Large intestine (tissue), 3 donors: ENCODE results near the gene HDGFL2. TPM values are rescaled to one million over a fixed set of nuclear protein-coding genes. Genes with fewer than 3 reads are reported as not detected.
A peak's percentile ranks its signal among the peaks of the same experiment; 100 is the strongest.

Source experiments
- DNase-seq, 2 donors: peaks; one replicate each; pipeline versions ENCODE4 v3.0.0 to v3.0.0-alpha.2; 2013
- H3K27ac ChIP-seq: one replicate; pipeline ENCODE4 v1.5.1; 2013; ENCODE audit warnings: low read length
- H3K27me3 ChIP-seq: 2 replicates; pipeline ENCODE4 v1.6.1; 2013; ENCODE audit warnings: low read length; ENCODE audit not compliant: control insufficient read depth, insufficient read depth
- H3K36me3 ChIP-seq: 2 replicates; pipeline ENCODE4 v1.6.1; 2013; ENCODE audit warnings: low read length; ENCODE audit not compliant: control insufficient read depth, insufficient read depth
- H3K4me1 ChIP-seq: one replicate; pipeline ENCODE4 v1.6.1; 2013; ENCODE audit warnings: low read length; ENCODE audit not compliant: control insufficient read depth, insufficient read depth
- H3K4me3 ChIP-seq: one replicate; pipeline ENCODE4 v1.5.1; 2013; ENCODE audit warnings: low read length
- H3K9me3 ChIP-seq: one replicate; pipeline ENCODE4 v1.6.1; 2013; ENCODE audit warnings: mild to moderate bottlenecking, low read depth, low read length, moderate library complexity; ENCODE audit not compliant: control insufficient read depth
- WGBS: methylation state at CpG from one replicate; pipeline ENCODE4 v1.1.5; 2013; ENCODE audit warnings: low lambda C conversion rate; ENCODE audit not compliant: insufficient coverage; 5-methylcytosine and 5-hydroxymethylcytosine counted together
- polyA plus RNA-seq: library from polyadenylated mRNA; unstranded; fragments of 120-200 nt; gene quantifications from one replicate; pipeline ENCODE4 v1.2.1, GENCODE V29; 2013

Gene HDGFL2
- polyA plus RNA-seq, 1 donor, result 45.6 TPM

DNA sequence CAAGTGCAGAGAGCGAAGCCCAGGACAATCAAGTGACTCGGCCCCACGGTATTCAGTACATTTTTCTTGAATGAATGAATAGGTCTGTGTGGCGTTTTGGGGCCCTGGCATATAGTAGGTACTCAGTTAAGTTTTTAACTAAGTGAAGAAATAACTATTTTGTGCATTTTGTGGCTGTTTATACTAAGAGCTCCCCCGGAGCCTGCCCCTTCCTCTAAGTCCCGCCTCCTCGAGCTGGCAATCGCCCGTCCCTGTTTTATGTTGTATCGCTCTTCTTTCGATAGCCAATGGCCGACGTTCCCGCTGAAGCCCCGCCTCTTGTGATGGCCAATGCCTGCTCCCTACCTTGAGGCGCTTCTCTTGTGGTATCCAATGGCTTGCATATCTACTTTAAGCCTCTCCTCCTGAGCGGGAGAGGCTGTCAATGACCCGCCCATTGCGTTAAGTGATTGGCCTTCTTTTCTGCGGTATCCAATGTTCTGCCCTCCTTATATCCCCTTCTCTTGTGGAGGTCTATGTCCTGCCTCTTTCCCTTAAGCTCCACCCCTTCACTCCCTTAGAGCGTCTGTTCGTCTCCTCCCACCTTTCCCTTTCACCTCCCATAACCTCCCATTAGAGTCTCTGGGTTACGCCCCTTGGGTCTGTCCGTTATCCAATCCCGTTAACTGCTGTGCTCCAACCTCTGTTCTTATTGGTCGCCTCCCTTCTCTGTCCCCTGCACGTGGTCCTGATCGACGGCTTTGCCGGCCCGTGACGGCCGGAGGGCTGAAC lies 509 bp upstream of the HDGFL2 start:
- Histone ChIP-seq H3K27me3 (no peaks in the 10 kb centered on the region), H3K4me3 (peak overlapping the region; percentile 70), H3K9me3 (no peaks in the 10 kb centered on the region), H3K36me3 (peaks cover 12% of the 10 kb centered on the region), H3K27ac (peak overlapping the region; percentile 92), H3K4me1 (peaks cover 11% of the 10 kb centered on the region)
- WGBS, result 0% methylated on average over 5 of the region's 33 CpGs
- peak; percentile 100 for DNase-seq

DNA sequence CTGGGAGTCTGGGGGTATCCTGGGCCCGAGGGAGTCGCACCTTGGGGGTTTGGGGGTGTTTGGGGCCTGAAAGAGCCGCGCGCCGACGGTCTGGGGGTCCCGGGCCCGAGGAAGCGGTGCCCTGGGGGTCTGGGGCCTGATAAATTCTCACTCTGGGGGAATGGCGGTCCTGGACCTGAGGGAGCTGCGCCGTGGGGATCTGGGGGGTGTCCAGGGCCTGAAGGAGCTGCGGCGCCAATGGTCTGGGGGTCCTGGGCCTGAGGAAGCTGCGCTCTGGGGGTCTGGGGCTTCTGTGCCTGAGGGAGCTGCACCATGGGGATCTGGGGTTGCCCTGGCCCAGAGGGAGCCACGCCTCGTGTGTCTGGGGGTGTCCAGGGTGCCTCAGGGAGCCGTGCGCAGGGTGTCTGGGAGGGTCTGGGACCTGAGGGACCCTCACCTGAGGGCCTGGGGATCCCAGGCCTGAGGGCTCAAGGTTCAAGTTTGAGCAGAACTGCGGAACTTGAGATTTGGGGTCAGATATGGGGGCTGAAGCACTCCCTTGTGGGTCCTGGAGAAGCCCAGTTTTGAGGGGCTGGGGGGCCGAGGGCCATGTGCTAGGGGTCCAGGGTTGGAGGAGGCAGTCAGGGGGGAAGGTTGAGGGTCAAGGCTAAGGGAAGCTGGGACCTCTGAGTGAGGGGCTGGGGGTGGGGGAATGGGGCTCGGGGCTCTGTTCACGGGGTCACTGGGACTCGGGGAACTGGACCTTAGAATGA lies 1.1 kb downstream of the HDGFL2 start:
- H3K4me3 ChIP-seq, result peak overlapping the region; percentile 70
- H3K27me3 ChIP-seq, result no peaks in the 10 kb centered on the region
- H3K4me1 ChIP-seq, result peaks cover 11% of the 10 kb centered on the region
- WGBS, result no CpG with 5 or more reads among the region's 25 CpGs
- H3K27ac ChIP-seq, result no peak overlapping the region
- no peaks in the 10 kb centered on the region for H3K9me3 ChIP-seq
- peaks cover 22% of the 10 kb centered on the region for H3K36me3 ChIP-seq
- no peak for DNase-seq

DNA sequence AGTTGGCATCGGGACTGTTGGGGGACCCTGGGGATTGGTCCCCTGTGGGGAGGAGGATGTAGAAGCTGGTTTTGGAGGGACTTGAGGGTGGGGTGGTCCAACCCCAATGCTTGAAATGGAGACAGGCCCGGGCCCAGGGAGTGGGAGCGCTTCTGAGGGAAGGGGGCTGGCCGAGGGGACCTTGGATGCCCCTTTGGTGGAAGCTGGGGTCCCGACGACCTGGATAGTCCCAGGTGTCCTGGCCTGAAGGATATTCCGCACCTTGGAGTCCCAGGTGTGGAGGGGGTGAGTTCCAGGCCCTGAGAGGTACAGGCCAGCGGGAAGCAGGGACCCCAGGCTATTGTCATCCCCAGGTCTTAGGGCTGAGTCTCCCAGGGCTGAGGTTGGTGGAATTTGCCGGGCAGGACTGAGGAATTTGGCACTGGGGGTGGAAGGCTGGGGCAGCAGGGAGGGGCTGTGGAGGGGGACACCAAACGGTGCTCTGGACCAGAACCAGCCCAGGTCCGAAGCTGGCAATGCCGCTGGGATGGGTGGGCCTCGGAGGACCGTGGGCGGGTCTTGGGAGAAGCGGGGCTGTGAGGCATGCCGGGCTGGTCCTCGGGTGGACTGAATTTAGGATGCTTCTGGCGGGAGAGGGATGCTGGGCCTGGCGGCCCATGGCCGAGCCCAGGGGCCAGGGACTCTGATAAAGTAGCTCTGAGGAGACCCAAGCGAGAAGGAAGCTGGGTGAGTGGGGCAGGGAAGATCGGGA lies 1.8 kb downstream of the HDGFL2 start:
- WGBS, result no CpG with 5 or more reads among the region's 23 CpGs
- peaks cover 27% of the 10 kb centered on the region for H3K36me3 ChIP-seq
- no peak overlapping the region for H3K27ac ChIP-seq
- H3K4me3 ChIP-seq, result peak overlapping the region; percentile 35
- DNase-seq, result no peak
- H3K4me1 ChIP-seq, result peaks cover 11% of the 10 kb centered on the region
- no peaks in the 10 kb centered on the region for H3K27me3 ChIP-seq
- no peaks in the 10 kb centered on the region for H3K9me3 ChIP-seq

DNA sequence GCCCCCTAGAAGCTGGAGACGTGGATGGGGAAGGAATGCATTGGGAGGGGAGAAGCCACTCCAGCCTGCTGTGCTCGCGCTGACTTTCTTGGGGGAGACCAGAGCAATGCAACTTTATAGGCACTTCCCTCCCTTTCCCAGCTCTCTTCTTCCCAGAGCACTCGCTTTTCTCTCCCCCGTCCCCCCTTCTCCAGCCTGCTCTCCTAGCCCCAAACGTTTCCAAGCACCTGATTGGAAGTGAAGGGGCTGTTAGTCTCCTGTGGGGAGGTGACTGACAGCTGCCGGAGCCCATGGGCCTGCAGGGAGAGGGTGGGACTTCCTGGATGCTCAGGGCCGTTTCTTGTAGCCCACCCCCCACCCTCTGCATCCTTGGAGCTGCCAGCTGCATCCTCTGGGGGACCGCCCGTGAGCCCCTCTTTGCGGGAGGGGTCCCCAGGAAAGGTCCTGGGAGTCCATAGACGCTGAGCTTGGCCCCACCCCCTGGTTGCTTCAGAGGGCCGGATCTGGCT lies 2.5 kb downstream of the HDGFL2 start:
- peak overlapping the region; percentile 35 for H3K4me3 ChIP-seq
- WGBS, result no CpG with 5 or more reads among the region's 13 CpGs
- no peaks in the 10 kb centered on the region for H3K9me3 ChIP-seq
- DNase-seq, result peak in 1 of 2 donors; percentile 37
- no peak overlapping the region for H3K27ac ChIP-seq
- no peaks in the 10 kb centered on the region for H3K27me3 ChIP-seq
- peaks cover 31% of the 10 kb centered on the region for H3K36me3 ChIP-seq
- H3K4me1 ChIP-seq, result peaks cover 11% of the 10 kb centered on the region

DNA sequence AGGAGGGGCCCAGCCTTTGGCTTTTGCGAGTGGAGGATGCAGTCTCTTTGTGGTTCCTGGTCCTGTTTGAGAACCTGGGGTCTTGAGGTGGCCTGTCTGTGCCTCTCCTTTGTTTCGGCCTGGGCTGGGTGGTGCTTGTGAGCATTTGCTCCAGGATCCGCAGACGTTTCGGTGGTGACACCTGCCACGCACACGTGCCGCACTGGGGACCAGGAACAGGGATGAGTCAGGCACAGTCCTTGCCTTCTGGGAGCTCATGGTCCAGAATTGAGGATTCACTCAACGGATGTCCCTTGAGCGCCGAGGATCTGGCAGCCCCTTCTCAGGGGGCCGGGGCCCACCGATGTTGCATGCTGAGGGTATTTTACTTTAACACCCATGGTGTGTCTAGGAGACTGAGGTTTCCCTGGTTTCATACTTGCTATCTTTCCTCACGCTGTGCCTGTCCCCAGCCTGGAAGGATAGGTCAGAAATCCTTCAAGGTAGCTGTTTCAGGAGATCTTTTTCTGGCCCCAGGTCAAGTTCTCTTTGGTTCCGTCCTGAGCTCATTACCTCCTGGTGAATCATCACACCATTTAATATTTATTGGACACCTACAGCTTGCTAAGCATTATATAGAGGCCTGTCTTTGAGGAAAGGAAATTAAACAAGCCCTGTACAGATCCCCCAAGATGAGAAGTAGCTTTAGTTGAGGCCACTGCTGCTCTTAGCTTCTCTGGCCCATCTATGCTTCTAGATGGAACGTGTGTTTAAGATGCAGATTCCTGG lies 5.1 kb downstream of the HDGFL2 start:
- H3K27ac ChIP-seq, result no peak overlapping the region
- H3K27me3 ChIP-seq, result no peaks in the 10 kb centered on the region
- H3K36me3 ChIP-seq, result peaks cover 34% of the 10 kb centered on the region
- H3K4me1 ChIP-seq, result peaks cover 11% of the 10 kb centered on the region
- H3K9me3 ChIP-seq, result no peaks in the 10 kb centered on the region
- no peak for DNase-seq
- WGBS, result no CpG with 5 or more reads among the region's 16 CpGs
- H3K4me3 ChIP-seq, result no peak overlapping the region

DNA sequence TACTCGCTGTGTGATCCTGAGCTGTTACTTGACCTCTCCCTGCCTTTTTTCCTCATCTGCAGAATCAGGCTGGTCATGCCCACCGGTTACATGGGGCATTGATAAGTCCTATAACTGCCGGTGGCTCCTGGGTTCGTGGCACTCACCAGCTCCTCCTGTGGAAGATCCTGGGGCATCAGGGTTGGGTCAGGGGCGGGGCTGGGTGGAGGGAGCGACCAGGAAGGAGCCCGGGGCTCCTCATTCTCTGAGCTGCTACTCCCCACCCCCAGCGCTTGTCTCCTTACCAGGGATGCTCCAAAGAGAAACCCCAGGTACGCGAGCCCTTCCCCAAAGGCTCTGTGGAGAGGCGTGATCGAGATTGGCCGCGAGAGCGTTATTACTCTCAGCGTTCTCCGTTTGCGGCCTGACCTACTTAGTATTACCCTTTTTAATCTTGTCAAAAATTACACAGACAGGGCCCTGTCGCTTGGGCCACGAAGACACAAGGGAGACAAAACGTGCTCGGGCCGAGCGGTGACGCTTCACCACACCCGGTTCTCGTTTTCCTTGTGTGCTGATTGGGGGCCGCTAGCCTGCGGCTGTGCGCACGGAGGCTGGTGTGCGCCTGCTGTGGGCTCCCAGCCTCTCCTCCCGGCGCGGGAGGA lies 10.7 kb downstream of the HDGFL2 start:
- Histone ChIP-seq H3K4me1 (no peaks in the 10 kb centered on the region), H3K27me3 (no peaks in the 10 kb centered on the region), H3K4me3 (no peak overlapping the region), H3K27ac (no peak overlapping the region), H3K36me3 (peaks cover 18% of the 10 kb centered on the region), H3K9me3 (no peaks in the 10 kb centered on the region)
- DNase-seq, result no peak
- WGBS, result no CpG with 5 or more reads among the region's 35 CpGs

DNA sequence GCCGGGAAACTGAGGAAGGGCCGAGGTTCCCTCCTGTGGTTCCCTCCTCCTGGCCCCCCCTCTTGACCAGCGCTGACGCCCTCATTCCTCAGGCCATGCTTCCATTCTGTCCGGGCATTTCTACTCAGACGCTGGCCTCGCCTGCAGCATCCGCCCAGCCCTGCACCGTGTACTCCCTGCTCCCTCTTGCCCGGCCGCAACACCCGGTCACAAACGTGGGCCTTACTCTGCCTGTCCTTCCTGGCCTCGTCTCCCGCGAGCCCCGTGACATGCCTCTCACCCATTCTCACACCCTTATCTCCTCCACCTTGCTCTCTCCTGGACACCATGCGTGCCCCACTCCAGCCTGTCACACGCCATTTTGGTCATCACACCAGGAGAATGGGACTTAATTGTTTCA lies 11.3 kb downstream of the HDGFL2 start:
- Histone ChIP-seq H3K36me3 (peaks cover 21% of the 10 kb centered on the region), H3K4me3 (no peak overlapping the region), H3K27me3 (no peaks in the 10 kb centered on the region), H3K27ac (no peak overlapping the region), H3K9me3 (no peaks in the 10 kb centered on the region), H3K4me1 (no peaks in the 10 kb centered on the region)
- no peak for DNase-seq
- WGBS, result 91% methylated on average over 9 of the region's 19 CpGs

DNA sequence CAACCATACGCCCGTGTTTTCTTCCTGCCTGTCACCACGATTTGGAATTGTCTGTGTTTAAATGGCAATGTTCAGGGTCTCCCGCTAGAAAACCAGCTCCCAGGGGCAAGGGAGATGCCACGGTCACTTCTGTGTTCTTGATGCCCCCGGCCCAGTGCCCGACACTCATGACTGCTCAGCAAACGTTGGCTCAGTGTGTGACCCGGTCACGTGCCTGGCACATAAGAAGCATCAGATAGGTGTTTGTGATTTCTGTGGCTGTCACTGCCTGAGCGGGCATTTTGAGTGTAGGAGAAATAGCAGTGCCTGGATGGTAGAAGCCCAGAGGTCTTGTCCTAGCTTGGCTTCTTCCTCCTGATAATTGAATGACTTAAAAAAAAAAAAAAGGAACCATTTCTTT lies 15.5 kb downstream of the HDGFL2 start:
- no CpG with 5 or more reads among the region's 11 CpGs for whole genome bisulfite sequencing
- Histone ChIP-seq H3K4me1 (no peaks in the 10 kb centered on the region), H3K36me3 (peaks cover 29% of the 10 kb centered on the region), H3K9me3 (peaks cover 2% of the 10 kb centered on the region), H3K4me3 (no peak overlapping the region), H3K27me3 (no peaks in the 10 kb centered on the region), H3K27ac (no peak overlapping the region)
- no peak for DNase-seq

DNA sequence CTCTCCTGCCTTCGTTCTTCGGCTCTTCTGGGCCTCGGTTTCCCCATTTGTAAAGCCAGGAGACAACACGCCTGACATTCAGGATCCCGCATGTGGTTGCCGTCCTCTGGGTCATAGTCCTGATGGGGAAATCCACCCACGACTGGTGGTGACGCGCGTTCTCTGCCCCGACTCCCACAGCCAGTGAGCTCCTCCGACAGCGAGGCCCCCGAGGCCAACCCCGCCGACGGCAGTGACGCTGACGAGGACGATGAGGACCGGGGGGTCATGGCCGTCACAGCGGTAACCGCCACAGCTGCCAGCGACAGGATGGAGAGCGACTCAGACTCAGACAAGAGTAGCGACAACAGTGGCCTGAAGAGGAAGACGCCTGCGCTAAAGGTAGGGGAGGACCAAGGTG lies 16.4 kb downstream of the HDGFL2 start:
- Histone ChIP-seq H3K4me1 (no peaks in the 10 kb centered on the region), H3K27ac (no peak overlapping the region), H3K9me3 (peaks cover 5% of the 10 kb centered on the region), H3K4me3 (no peak overlapping the region), H3K27me3 (no peaks in the 10 kb centered on the region), H3K36me3 (peaks cover 35% of the 10 kb centered on the region)
- WGBS, result 100% methylated on average over 6 of the region's 29 CpGs
- no peak for DNase-seq
